ENCODE data around the gene NCOA7.

DNA sequence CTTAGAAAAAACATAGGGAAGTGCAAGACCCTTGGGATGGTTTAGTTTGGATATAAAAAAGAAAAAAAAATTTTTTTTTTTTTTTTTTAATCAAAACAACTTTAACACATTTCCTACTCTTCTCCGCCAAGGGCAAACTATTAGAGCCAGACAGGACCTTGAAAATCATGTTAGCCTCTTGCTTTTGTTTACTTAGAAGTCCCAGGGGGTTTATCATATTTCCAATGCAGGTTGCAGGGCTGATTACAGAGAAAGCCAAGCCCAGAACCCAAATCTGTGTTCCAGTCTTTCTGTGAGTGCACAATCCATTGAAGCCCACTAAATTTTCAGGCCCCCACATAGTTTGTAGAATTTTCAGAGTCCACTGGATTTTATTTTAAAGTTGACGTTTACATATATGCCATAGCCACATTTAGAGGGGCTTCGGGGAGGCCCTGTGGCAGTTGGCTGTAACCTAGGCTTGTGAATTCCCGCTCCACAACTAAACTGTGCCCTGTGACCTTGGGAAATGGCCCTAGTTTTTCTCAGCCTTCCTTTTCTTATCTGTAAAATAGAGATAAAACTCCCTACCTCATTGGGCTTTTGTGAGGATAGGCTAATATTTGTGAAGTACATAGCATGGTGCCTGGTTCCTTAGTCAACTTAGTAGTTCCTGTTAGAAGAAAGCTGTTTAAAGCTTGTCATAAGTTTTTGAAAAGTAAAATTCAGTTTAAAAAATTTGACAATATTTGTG lies 55.7 kb downstream of the NCOA7 start:
- TF ChIP-seq, protein P1, sequence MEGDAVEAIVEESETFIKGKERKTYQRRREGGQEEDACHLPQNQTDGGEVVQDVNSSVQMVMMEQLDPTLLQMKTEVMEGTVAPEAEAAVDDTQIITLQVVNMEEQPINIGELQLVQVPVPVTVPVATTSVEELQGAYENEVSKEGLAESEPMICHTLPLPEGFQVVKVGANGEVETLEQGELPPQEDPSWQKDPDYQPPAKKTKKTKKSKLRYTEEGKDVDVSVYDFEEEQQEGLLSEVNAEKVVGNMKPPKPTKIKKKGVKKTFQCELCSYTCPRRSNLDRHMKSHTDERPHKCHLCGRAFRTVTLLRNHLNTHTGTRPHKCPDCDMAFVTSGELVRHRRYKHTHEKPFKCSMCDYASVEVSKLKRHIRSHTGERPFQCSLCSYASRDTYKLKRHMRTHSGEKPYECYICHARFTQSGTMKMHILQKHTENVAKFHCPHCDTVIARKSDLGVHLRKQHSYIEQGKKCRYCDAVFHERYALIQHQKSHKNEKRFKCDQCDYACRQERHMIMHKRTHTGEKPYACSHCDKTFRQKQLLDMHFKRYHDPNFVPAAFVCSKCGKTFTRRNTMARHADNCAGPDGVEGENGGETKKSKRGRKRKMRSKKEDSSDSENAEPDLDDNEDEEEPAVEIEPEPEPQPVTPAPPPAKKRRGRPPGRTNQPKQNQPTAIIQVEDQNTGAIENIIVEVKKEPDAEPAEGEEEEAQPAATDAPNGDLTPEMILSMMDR (IDR thresholded peaks at IDR 0.05; ENCODE audit: low read depth, low read length, poor library complexity, severe bottlenecking), result no peak
- no peak for TF ChIP-seq EZH2phosphoT487 (IDR thresholded peaks at IDR 0.05; ENCODE audit: borderline replicate concordance, low read length)
